Stimulated activated CD4-positive, alpha-beta T cell treated with anti-CD3 and anti-CD28 coated beads, Interleukin-15, amount 100 ng/mL, for 24 hours (primary cell): ENCODE results near the gene ABCC11.

Experiments used
- DNase-seq: peaks from one replicate; pipeline ENCODE4 v3.0.0-alpha.2; 2020

Gene ABCC11

DNA sequence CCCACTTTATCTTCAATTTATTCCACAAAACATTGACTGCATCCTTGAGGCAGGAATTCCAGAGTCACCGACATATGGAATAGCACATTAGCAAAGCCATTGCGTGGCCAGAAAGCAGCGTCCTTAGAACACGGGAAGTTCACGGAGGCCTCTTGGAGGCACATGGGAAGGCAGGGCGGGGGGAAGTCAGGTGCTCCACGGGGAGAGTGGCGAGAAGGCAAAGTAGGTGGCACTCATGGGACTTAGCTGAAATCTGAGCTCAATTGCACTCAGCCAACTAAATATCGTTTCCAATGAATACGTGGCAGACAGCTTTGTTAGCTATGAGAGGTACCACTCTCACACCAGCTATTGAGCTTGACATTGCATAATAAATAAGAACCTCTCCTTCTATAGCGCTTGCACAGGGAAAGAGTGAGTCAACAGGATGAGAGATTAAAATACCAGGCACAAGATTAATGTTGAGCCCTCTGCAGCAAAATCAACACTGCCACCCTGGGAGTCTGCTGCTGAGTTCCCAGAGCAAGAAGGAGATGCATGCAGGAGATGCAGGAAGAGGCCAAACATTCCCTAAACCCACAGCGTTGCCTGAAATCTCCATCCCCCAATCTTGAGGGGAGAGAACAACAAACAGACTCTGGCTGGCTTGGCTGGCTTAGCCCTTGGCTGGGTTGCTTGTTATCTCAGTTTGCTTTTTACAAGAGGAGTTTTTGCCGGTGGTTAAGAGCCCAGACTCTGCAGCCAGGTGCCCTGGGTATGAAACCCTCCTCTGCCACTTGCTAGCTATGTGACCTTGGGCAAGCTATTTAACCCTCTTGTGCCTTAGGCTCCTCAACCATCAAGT lies 120.3 kb downstream of the ABCC11 start:
- DNase-seq, result no peak

DNA sequence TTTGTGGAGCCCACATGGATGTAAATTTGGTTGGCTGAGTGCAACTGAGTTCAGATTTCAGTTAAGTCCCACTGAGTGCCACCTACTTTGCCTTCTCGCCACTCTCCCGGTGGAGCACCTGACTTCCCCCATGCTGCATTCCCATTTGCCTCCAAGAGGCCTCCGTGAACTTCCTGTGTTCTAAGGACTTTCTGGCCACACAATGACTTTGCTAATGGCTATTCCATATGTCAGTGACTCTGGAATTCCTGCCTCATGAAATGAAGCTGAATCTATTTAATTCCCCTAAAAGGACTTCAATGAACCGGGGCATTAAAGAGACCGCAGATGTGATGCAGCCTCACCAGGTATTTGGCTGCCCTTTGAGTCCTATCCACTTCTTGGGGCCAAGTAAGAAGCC lies 121.5 kb downstream of the ABCC11 start:
- no peak for DNase-seq

DNA sequence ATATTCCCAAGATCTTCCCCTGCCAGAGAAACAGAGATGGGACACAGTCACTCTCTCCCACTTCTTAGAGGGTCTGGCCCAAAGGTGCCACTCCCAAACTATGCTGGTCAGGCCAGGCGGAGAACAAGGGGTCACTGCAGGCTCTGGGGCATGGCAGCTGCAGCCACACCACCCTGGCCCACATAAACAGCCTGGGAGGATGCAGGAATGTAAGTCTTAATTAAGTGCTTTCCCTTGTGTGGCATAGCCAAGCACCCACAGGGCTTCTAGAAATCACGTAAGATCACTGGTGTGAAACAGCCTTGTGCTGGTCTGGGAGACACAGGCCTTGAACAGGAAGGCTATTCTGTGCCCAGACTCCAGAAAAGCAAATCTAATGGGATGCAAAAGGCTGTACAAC lies 123.1 kb downstream of the ABCC11 start:
- no peak for DNase-seq

DNA sequence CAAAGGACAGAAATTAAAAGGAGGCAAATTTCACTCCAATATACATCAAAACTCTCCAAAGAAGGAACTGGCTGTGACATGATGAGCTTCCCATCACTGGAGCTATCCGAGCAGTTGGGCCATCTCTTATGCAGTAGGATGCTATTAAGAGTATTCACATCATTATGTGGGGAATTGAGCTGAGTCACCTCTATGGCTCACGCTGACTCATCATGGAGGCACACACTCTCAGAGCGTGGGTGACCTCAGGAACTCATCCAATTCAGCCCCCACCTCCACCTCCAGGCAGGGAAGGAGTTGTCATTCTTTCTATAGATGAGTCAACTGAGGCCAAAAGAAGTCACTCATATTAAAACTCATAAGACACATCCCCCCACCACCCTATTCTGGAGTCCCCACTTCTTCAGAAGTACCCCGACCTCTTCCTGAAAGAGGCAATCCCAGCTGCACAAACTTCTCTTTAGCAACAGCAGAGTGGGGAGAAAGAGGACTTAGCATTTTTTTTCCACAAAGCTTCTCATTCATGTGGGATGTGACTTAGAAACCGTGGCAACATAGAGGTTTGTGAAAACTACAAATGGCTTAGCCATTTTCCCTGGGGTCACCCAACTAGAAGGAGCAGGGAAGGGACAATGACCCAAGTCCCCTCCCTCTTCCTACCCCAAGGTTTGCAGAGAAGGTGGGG lies 124.1 kb downstream of the ABCC11 start:
- peak; percentile 86 for DNase-seq

DNA sequence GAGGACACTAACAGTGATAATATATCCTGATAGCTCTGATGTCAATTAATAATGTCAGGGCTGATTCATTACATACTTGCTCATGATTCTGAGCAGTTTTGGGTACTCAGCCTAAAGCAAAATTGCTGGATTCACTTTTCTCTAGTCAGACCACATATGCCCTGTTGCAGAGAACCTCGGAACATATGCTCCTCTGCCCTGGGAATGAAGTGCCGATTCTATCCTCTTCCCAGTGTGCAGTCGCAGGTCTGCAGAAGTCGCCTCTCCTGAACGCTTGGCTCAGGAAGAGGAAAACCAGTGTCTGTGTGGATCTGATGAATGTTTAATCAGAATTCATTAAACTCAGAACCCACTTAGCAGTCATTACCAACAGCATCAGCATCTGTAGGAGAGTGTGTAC lies 126.1 kb downstream of the ABCC11 start:
- no peak for DNase-seq

DNA sequence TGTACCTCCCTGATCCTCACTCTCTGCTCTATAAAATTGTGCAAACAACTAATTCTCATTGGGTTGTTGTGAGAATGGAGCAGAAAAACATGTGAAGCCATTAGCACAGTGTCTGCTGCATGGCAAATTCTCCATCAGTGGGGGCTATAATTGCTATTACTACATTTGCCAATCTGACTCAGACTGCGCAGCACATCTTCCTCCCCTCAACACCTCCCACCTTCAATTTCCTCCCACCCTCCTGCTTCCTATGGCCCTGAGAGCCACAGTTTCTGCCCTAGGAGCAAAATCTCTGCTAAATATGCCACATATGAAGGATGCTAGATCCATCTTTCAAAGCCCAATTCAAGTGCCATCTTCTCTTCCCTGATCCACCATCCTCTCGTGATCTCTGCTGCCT lies 128.5 kb downstream of the ABCC11 start:
- DNase-seq, result no peak

DNA sequence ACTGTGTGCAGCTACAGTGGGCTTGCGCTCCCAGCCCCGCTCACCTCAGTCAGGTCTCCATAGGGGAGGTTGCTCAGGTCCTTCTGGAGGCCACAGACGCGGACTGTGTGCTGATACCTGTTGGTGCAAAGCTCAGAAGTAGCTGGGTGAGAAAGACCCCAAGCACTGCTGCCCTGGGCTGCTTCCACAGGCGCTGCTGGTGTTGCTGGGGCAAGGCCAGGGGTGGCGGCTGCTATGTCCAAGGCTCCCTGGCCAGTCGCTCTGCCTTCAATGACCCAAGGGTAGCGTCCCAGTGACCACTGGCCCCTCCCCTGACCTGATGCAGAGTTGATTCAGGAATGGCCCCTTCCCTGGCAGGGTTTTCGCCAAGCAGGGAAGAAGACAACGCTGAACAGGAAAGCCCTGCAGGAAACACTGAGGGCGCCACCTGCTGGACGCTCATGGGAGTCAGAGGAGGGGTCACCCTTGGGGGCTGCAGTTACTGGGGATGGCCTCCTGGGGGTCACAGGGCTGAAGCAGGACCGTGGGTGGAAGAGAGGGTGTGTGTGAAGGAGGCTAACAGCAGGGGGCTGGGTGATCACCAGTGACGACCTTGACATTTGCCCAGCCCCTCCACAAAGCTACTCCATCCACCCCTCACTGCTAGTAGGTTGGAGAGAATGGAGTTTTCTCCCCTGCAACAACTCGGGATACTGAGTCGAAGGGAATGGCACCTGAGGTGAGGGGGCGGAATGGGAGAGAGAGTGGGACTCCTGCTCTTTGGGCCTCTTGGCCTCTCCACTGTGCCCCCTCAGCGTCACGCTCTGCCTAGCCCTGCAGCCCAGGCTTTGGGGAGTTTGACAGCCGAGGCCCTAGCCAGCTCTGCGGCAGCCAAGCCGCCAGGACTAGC lies 129.9 kb downstream of the ABCC11 start:
- peak; percentile 76 for DNase-seq
